Calu3 (cell line): ENCODE results near the gene KCNK4. TPM values are rescaled to one million over a fixed set of nuclear protein-coding genes. Genes with fewer than 3 reads are reported as not detected.
A peak's percentile ranks its signal among the peaks of the same experiment; 100 is the strongest.

Experiments used
- BruUV-seq: library from RNA; stranded (reverse); fragments of 400-500 nt; replicated peaks from 2 replicates; lab custom pipeline; 2021; lab: Mats Ljungman, UMichigan
- CTCF ChIA-PET: fragments of 300-600 bp; sonication (Branson Sonifier 250); formaldehyde crosslinking; loops from one replicate; lab custom pipeline; 2022; ENCODE audit warnings: antibody characterized with exemption; lab: Charles Lee
- DNase-seq: peaks from one replicate; pipeline ENCODE4 v3.0.0; 2022
- H3K27ac Mint-ChIP-seq: one replicate; pipeline ENCODE4 v1.8.0; 2022; ENCODE audit warnings: mixed read lengths; ENCODE audit not compliant: unreplicated experiment
- H3K27me3 Mint-ChIP-seq: one replicate; pipeline ENCODE4 v1.8.0; 2022; ENCODE audit warnings: mixed read lengths; ENCODE audit not compliant: unreplicated experiment
- H3K36me3 Mint-ChIP-seq: one replicate; pipeline ENCODE4 v1.8.0; 2022; ENCODE audit warnings: mild to moderate bottlenecking, moderate library complexity, mixed read lengths; ENCODE audit not compliant: insufficient read depth, unreplicated experiment
- H3K4me1 Mint-ChIP-seq: one replicate; pipeline ENCODE4 v1.8.0; 2022; ENCODE audit warnings: mild to moderate bottlenecking, low read depth, mixed read lengths; ENCODE audit not compliant: unreplicated experiment
- H3K4me3 Mint-ChIP-seq: one replicate; pipeline ENCODE4 v1.8.0; 2022; ENCODE audit warnings: mild to moderate bottlenecking, low read depth, moderate library complexity, mixed read lengths; ENCODE audit not compliant: unreplicated experiment
- H3K9me3 Mint-ChIP-seq: one replicate; pipeline ENCODE4 v1.8.0; 2022; ENCODE audit warnings: low read depth, mixed read lengths; ENCODE audit not compliant: unreplicated experiment
- intact Hi-C: fragments of 100-400 bp; cut with micrococcal nuclease; formaldehyde crosslinking; loops from one replicate; pipeline ENCODE4 v1.10.0; 2022; ENCODE audit not compliant: unreplicated experiment
- total RNA-seq: library from RNA; stranded (reverse); gene quantifications from 2 replicates; pipeline ENCODE4 v1.2.3, GENCODE V29; 2022
- TF ChIP-seq, protein P1 (sequence below): fragments of 200-600 bp; IDR thresholded peaks from one replicate; pipeline ENCODE4 v1.8.0; 2022; ENCODE audit warnings: antibody characterized with exemption; ENCODE audit not compliant: unreplicated experiment

KCNK4 gene
- total RNA-seq, 1 experiment from 2014 or later: not detected

- intact Hi-C loops: loop anchor here (1.0 kb wide), 1 partner anchor 39 kb away; no protein-coding TSS in a partner anchor
Observed at GRCh38 chr11:64316672-64317324, 25.7 kb downstream of the KCNK4 start.

DNA sequence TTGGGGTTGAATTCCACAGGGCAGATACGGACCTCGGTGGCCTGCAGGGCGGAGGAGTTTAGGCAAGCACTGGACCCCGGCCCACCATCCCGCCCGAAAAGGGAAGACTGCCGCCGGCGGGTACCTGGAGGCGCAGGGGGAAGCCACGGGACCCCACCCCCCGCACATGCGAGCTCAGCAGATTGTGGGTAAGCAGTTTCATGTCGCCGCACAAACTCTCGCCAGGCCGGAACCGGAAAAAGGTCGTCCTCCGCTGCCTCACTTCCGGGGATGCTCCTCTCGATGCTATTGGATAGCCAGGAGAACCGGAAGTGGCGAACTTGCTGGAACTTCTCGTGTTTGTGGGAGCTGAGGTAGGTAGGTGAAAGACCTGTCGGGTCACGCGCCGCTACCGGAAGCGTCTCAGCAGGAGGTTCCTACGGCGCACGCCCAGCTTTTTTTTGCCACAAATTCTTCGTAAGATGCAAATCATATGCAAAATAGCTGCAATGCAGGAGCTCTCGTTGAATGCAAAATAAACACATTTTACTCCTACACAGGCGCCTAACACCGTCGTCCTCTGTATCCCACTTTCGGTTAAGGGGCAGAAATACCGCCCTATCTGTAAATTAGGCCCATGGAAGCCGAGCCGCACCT lies 26.3 kb downstream of the KCNK4 start, which contains the start of gene TRMT112:
Gene TRMT112 (minus strand): TSS at position 235 of the 636 bp plus-strand sequence. CDS start 33 bp downstream, at position 202.
- TF ChIP-seq, protein P1, sequence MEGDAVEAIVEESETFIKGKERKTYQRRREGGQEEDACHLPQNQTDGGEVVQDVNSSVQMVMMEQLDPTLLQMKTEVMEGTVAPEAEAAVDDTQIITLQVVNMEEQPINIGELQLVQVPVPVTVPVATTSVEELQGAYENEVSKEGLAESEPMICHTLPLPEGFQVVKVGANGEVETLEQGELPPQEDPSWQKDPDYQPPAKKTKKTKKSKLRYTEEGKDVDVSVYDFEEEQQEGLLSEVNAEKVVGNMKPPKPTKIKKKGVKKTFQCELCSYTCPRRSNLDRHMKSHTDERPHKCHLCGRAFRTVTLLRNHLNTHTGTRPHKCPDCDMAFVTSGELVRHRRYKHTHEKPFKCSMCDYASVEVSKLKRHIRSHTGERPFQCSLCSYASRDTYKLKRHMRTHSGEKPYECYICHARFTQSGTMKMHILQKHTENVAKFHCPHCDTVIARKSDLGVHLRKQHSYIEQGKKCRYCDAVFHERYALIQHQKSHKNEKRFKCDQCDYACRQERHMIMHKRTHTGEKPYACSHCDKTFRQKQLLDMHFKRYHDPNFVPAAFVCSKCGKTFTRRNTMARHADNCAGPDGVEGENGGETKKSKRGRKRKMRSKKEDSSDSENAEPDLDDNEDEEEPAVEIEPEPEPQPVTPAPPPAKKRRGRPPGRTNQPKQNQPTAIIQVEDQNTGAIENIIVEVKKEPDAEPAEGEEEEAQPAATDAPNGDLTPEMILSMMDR: no peak
- CTCF ChIA-PET: interaction anchor here (0.6 to 3.7 kb wide), 19 partner anchors 13 to 371 kb away, joined by 3 to 168 read pairs (median 5); partner anchors contain the start of genes BAD, ESRRA and STIP1
- DNase-seq: peak; percentile 96
- Mint-ChIP-seq H3K4me1 (peaks cover 36% of the 10 kb centered on the region), H3K36me3 (peaks cover 89% of the 10 kb centered on the region), H3K27me3 (no peaks in the 10 kb centered on the region), H3K4me3 (peak within 1 kb of the TSS; percentile 98), H3K9me3 (no peaks in the 10 kb centered on the region), H3K27ac (peak within 1 kb of the TSS; percentile 99)
- intact Hi-C loops: loop anchor here (1.0 kb wide), 1 partner anchor 38 kb away; no protein-coding TSS in a partner anchor
- BruUV-seq: no TSS peak

More at GRCh38 chr11:64316672-64317324, 25.7 kb downstream of the KCNK4 start:
- Mint-ChIP-seq H3K9me3 (no peaks in the 10 kb centered on the region), H3K4me1 (peaks cover 37% of the 10 kb centered on the region), H3K36me3 (peaks cover 89% of the 10 kb centered on the region), H3K27me3 (no peaks in the 10 kb centered on the region), H3K27ac (peak overlapping the region; percentile 99), H3K4me3 (peak overlapping the region; percentile 98)
- BruUV-seq: TSS peak; percentile 100
- CTCF ChIA-PET: interaction anchor here (0.6 to 3.7 kb wide), 12 partner anchors 12 to 372 kb away, joined by 3 to 168 read pairs (median 6); partner anchors contain the start of gene ESRRA
- peak; percentile 63 for DNase-seq
- TF ChIP-seq, protein P1: no peak

- DNase-seq: peak; percentile 97
- Mint-ChIP-seq H3K4me1 (peaks cover 29% of the 10 kb centered on the region), H3K9me3 (no peaks in the 10 kb centered on the region), H3K27me3 (no peaks in the 10 kb centered on the region), H3K4me3 (peak within 1 kb of the TSS; percentile 98), H3K27ac (peak within 1 kb of the TSS; percentile 99), H3K36me3 (peaks cover 83% of the 10 kb centered on the region)
- intact Hi-C loops: loop anchor here (1.0 kb wide), 1 partner anchor 37 kb away; no protein-coding TSS in a partner anchor
- no TSS peak for BruUV-seq
- CTCF ChIA-PET: interaction anchor here (0.6 to 3.7 kb wide), 19 partner anchors 13 to 370 kb away, joined by 3 to 168 read pairs (median 5); partner anchors contain the start of genes BAD, ESRRA and STIP1
- TF ChIP-seq, protein P1: no peak
Observed at GRCh38 chr11:64317961-64318765, 27.1 kb downstream of the KCNK4 start, which contains the start of gene PRDX5. TSS of gene PRDX5 (plus strand) at chr11:64318121. CDS start at chr11:64318216, 95 bp downstream.
